ENCODE data around the gene TMEM185B.
"Not testable (repeated sequence)": the region's sequence is repeated elsewhere in the genome, so short reads cannot be mapped to it uniquely, and the experiment has no call there.

TMEM185B gene

GRCh38 chr2:120203251-120204021 lies 19.8 kb downstream of the TMEM185B start:
- Histone ChIP-seq H3K36me3 (ENCODE audit: low read length) (no peaks in the 10 kb centered on the region), H2AFZ (ENCODE audit: low read depth, low read length, severe bottlenecking) (no peak overlapping the region), H3F3A (ENCODE audit: insufficient read depth) (no peaks in the 10 kb centered on the region), H3K27me3 (ENCODE audit: low read length) (no peaks in the 10 kb centered on the region), H3K4me2 (ENCODE audit: low read depth, low read length, poor library complexity, severe bottlenecking) (no peak overlapping the region), H3K4me3 (ENCODE audit: insufficient read depth, low read length, poor library complexity, severe bottlenecking) (no peak overlapping the region), H3K9me2 (replicated peaks; ENCODE audit: insufficient read depth, low read length) (no peaks in the 10 kb centered on the region), H3K9me3 (ENCODE audit: insufficient read depth, low read length) (no peaks in the 10 kb centered on the region), H3K9ac (ENCODE audit: low read length) (no peak overlapping the region), H3K27ac (ENCODE audit: low read depth, low read length) (no peak overlapping the region), H3K79me2 (ENCODE audit: insufficient read depth, low read length) (no peaks in the 10 kb centered on the region), H4K20me1 (ENCODE audit: low read depth, low read length) (no peaks in the 10 kb centered on the region)
- no peak for TF ChIP-seq EZH2phosphoT487 (conservative IDR thresholded peaks at IDR 0.05; ENCODE audit: low read length)
- TF ChIP-seq CTCF (IDR thresholded peaks at IDR 0.05; ENCODE audit: insufficient read depth, low read length, poor library complexity, severe bottlenecking) = no peak

GRCh38 chr2:120199817-120200459 lies 23.3 kb downstream of the TMEM185B start:
- H3K27me3 ChIP-seq (ENCODE audit: low read length); H3K27ac ChIP-seq (ENCODE audit: low read depth, low read length); H3F3A ChIP-seq (ENCODE audit: insufficient read depth); H3K9ac ChIP-seq (ENCODE audit: low read length); H3K9me2 ChIP-seq (replicated peaks; ENCODE audit: insufficient read depth, low read length); H2AFZ ChIP-seq (ENCODE audit: low read depth, low read length, severe bottlenecking); H3K36me3 ChIP-seq (ENCODE audit: low read length); H3K79me2 ChIP-seq (ENCODE audit: insufficient read depth, low read length); H3K4me2 ChIP-seq (ENCODE audit: low read depth, low read length, poor library complexity, severe bottlenecking); H4K20me1 ChIP-seq (ENCODE audit: low read depth, low read length); H3K4me3 ChIP-seq (ENCODE audit: insufficient read depth, low read length, poor library complexity, severe bottlenecking); H3K9me3 ChIP-seq (ENCODE audit: insufficient read depth, low read length): not testable (repeated sequence)

- H2AFZ ChIP-seq (ENCODE audit: low read depth, low read length, severe bottlenecking) = no peak overlapping the region
- H3K4me2 ChIP-seq (ENCODE audit: low read depth, low read length, poor library complexity, severe bottlenecking) = no peak overlapping the region
- no peaks in the 10 kb centered on the region for H3K9me3 ChIP-seq (ENCODE audit: insufficient read depth, low read length)
- H3K27ac ChIP-seq (ENCODE audit: low read depth, low read length) = no peak overlapping the region
- H3K79me2 ChIP-seq (ENCODE audit: insufficient read depth, low read length) = no peaks in the 10 kb centered on the region
- no peaks in the 10 kb centered on the region for H4K20me1 ChIP-seq (ENCODE audit: low read depth, low read length)
- no peaks in the 10 kb centered on the region; the same call in 1 of the 2 replicates for H3K27me3 ChIP-seq (ENCODE audit: low read length)
- no peak for TF ChIP-seq EZH2phosphoT487 (conservative IDR thresholded peaks at IDR 0.05; ENCODE audit: low read length)
- no peak for TF ChIP-seq CTCF (IDR thresholded peaks at IDR 0.05; ENCODE audit: insufficient read depth, low read length, poor library complexity, severe bottlenecking)
- no peak overlapping the region for H3K9ac ChIP-seq (ENCODE audit: low read length)
- no peak overlapping the region for H3K4me3 ChIP-seq (ENCODE audit: insufficient read depth, low read length, poor library complexity, severe bottlenecking)
- H3K9me2 ChIP-seq (replicated peaks; ENCODE audit: insufficient read depth, low read length) = no peaks in the 10 kb centered on the region
- no peaks in the 10 kb centered on the region for H3K36me3 ChIP-seq (ENCODE audit: low read length)
- H3F3A ChIP-seq (ENCODE audit: insufficient read depth) = no peaks in the 10 kb centered on the region
Observed at GRCh38 chr2:120195553-120195952, 27.6 kb downstream of the TMEM185B start.

GRCh38 chr2:120192280-120192679 lies 30.9 kb downstream of the TMEM185B start:
- H2AFZ ChIP-seq (ENCODE audit: low read depth, low read length, severe bottlenecking) = no peak overlapping the region

More at GRCh38 chr2:120192280-120192679, 30.9 kb downstream of the TMEM185B start:
- no peak overlapping the region for H3K27ac ChIP-seq (ENCODE audit: low read depth, low read length)
- no peak overlapping the region for H3K9ac ChIP-seq (ENCODE audit: low read length)
- no peaks in the 10 kb centered on the region for H3K9me2 ChIP-seq (replicated peaks; ENCODE audit: insufficient read depth, low read length)
- H3K9me3 ChIP-seq (ENCODE audit: insufficient read depth, low read length) = no peaks in the 10 kb centered on the region
- H3K4me3 ChIP-seq (ENCODE audit: insufficient read depth, low read length, poor library complexity, severe bottlenecking) = no peak overlapping the region
- no peaks in the 10 kb centered on the region for H3K36me3 ChIP-seq (ENCODE audit: low read length)
- no peaks in the 10 kb centered on the region for H3F3A ChIP-seq (ENCODE audit: insufficient read depth)
- no peaks in the 10 kb centered on the region for H4K20me1 ChIP-seq (ENCODE audit: low read depth, low read length)
- no peak overlapping the region for H3K4me2 ChIP-seq (ENCODE audit: low read depth, low read length, poor library complexity, severe bottlenecking)
- no peaks in the 10 kb centered on the region for H3K79me2 ChIP-seq (ENCODE audit: insufficient read depth, low read length)
- no peaks in the 10 kb centered on the region; the same call in none of the 2 replicates for H3K27me3 ChIP-seq (ENCODE audit: low read length)
- TF ChIP-seq EZH2phosphoT487 (conservative IDR thresholded peaks at IDR 0.05; ENCODE audit: low read length) (no peak), CTCF (IDR thresholded peaks at IDR 0.05; ENCODE audit: insufficient read depth, low read length, poor library complexity, severe bottlenecking) (no peak)
